Measurements from ENCODE around the gene ACOT7. TPM values are rescaled to one million over a fixed set of nuclear protein-coding genes. Genes with fewer than 3 reads are reported as not detected.
"Not testable (repeated sequence)": the region's sequence is repeated elsewhere in the genome, so short reads cannot be mapped to it uniquely, and the experiment has no call there.

ACOT7 gene
- total RNA-seq, 1 experiment from 2014 or later, result 70.2 TPM

- TF ChIP-seq CTCF (conservative IDR thresholded peaks at IDR 0.05) (no peak), EZH2 (IDR thresholded peaks at IDR 0.05; ENCODE audit: low read depth) (no peak)
- Histone ChIP-seq H3K9me3 (ENCODE audit: insufficient read depth, low read depth) (no peaks in the 10 kb centered on the region), H2AFZ (no peak overlapping the region), H3K27me3 (ENCODE audit: insufficient read depth, low read depth) (no peaks in the 10 kb centered on the region), H3K79me2 (ENCODE audit: low read depth) (no peaks in the 10 kb centered on the region), H3K9me2 (ENCODE audit: insufficient read depth) (no peaks in the 10 kb centered on the region), H3K4me2 (no peak overlapping the region), H3F3A (ENCODE audit: insufficient read depth, low read depth) (no peaks in the 10 kb centered on the region; the same call in 1 of the 2 replicates), H3K27ac (no peak overlapping the region), H4K20me1 (ENCODE audit: insufficient read depth) (no peaks in the 10 kb centered on the region), H3K4me1 (replicated peaks; ENCODE audit: insufficient read depth) (peaks cover 8% of the 10 kb centered on the region; the same call in 1 of the 2 replicates), H3K36me3 (ENCODE audit: low read depth) (no peaks in the 10 kb centered on the region), H3K4me3 (no peak overlapping the region)
- ChIA-PET POLR2A (ENCODE audit: unreplicated experiment) (no interaction called here), CTCF (interaction anchor here (0.7 kb wide), 1 partner anchor 74 kb away, joined by 3 read pairs; no protein-coding TSS in a partner anchor)
- intact Hi-C loops (cut with micrococcal nuclease; ENCODE audit: unreplicated experiment), result no loop called here
- DNase-seq, result no peak
- BruUV-seq (replicated peaks), result no TSS peak
These were observed 5.7 kb upstream of the ACOT7 start for GRCh38 chr1:6399294-6399693.

GRCh38 chr1:6397844-6398441 is 4.4 kb upstream of the ACOT7 start:
- ChIA-PET POLR2A (ENCODE audit: unreplicated experiment) (no interaction called here), CTCF (no interaction called here)
- Histone ChIP-seq H3K4me1 (replicated peaks; ENCODE audit: insufficient read depth) (peaks cover 8% of the 10 kb centered on the region; the same call in 1 of the 2 replicates), H3K27ac (no peak overlapping the region), H2AFZ (no peak overlapping the region), H3F3A (ENCODE audit: insufficient read depth, low read depth) (no peaks in the 10 kb centered on the region; the same call in 1 of the 2 replicates), H3K36me3 (ENCODE audit: low read depth) (no peaks in the 10 kb centered on the region), H4K20me1 (ENCODE audit: insufficient read depth) (no peaks in the 10 kb centered on the region), H3K4me2 (no peak overlapping the region), H3K27me3 (ENCODE audit: insufficient read depth, low read depth) (no peaks in the 10 kb centered on the region), H3K79me2 (ENCODE audit: low read depth) (no peaks in the 10 kb centered on the region), H3K4me3 (no peak overlapping the region), H3K9me3 (ENCODE audit: insufficient read depth, low read depth) (no peaks in the 10 kb centered on the region), H3K9me2 (ENCODE audit: insufficient read depth) (no peaks in the 10 kb centered on the region)
- TF ChIP-seq EZH2 (IDR thresholded peaks at IDR 0.05; ENCODE audit: low read depth), result no peak
- intact Hi-C loops (cut with micrococcal nuclease; ENCODE audit: unreplicated experiment), result no loop called here
- DNase-seq, result no peak
- BruUV-seq (replicated peaks), result no TSS peak

- intact Hi-C loops (cut with micrococcal nuclease; ENCODE audit: unreplicated experiment), result no loop called here
- no peaks in the 10 kb centered on the region for H4K20me1 ChIP-seq (ENCODE audit: insufficient read depth)
- no peaks in the 10 kb centered on the region for H3K9me3 ChIP-seq (ENCODE audit: insufficient read depth, low read depth)
- H3K79me2 ChIP-seq (ENCODE audit: low read depth), result peaks cover 7% of the 10 kb centered on the region; the same call in 1 of the 2 replicates
- no peaks in the 10 kb centered on the region for H3K36me3 ChIP-seq (ENCODE audit: low read depth)
- BruUV-seq (replicated peaks), result no TSS peak
- H3K4me3 ChIP-seq, result no peak overlapping the region
- DNase-seq, result no peak
- H3F3A ChIP-seq (ENCODE audit: insufficient read depth, low read depth), result no peaks in the 10 kb centered on the region; the same call in 1 of the 2 replicates
- H2AFZ ChIP-seq, result no peak overlapping the region
- CTCF ChIA-PET, result no interaction called here
- no peaks in the 10 kb centered on the region for H3K9me2 ChIP-seq (ENCODE audit: insufficient read depth)
- TF ChIP-seq EZH2 (IDR thresholded peaks at IDR 0.05; ENCODE audit: low read depth) (no peak), CTCF (conservative IDR thresholded peaks at IDR 0.05) (no peak; the same call in 1 of the 2 replicates)
- H3K4me1 ChIP-seq (replicated peaks; ENCODE audit: insufficient read depth), result peaks cover 9% of the 10 kb centered on the region; the same call in 1 of the 2 replicates
- POLR2A ChIA-PET (ENCODE audit: unreplicated experiment), result no interaction called here
- no peak overlapping the region for H3K4me2 ChIP-seq
- H3K27me3 ChIP-seq (ENCODE audit: insufficient read depth, low read depth), result no peaks in the 10 kb centered on the region
- H3K27ac ChIP-seq, result no peak overlapping the region
These were observed 3.4 kb upstream of the ACOT7 start for GRCh38 chr1:6396998-6397397.

- POLR2A ChIA-PET (ENCODE audit: unreplicated experiment); H3K4me2 ChIP-seq; CTCF ChIA-PET; BruUV-seq (replicated peaks); H3K9me3 ChIP-seq (ENCODE audit: insufficient read depth, low read depth); H3K4me1 ChIP-seq (replicated peaks; ENCODE audit: insufficient read depth); intact Hi-C loops (cut with micrococcal nuclease; ENCODE audit: unreplicated experiment); H3K36me3 ChIP-seq (ENCODE audit: low read depth); DNase-seq; H3K27ac ChIP-seq; H3K4me3 ChIP-seq; H4K20me1 ChIP-seq (ENCODE audit: insufficient read depth); H3K27me3 ChIP-seq (ENCODE audit: insufficient read depth, low read depth); H3K9me2 ChIP-seq (ENCODE audit: insufficient read depth); H2AFZ ChIP-seq; H3F3A ChIP-seq (ENCODE audit: insufficient read depth, low read depth): not testable (repeated sequence)
- H3K79me2 ChIP-seq (ENCODE audit: low read depth), result peaks cover 19% of the 10 kb centered on the region; the same call in 1 of the 2 replicates
These were observed 2.2 kb upstream of the ACOT7 start for GRCh38 chr1:6395781-6396244.

- BruUV-seq (replicated peaks); H4K20me1 ChIP-seq (ENCODE audit: insufficient read depth); H3K4me1 ChIP-seq (replicated peaks; ENCODE audit: insufficient read depth); H3K4me2 ChIP-seq; H3K9me3 ChIP-seq (ENCODE audit: insufficient read depth, low read depth); intact Hi-C loops (cut with micrococcal nuclease; ENCODE audit: unreplicated experiment); H3K27ac ChIP-seq; H3F3A ChIP-seq (ENCODE audit: insufficient read depth, low read depth); DNase-seq; H3K4me3 ChIP-seq; POLR2A ChIA-PET (ENCODE audit: unreplicated experiment); H3K27me3 ChIP-seq (ENCODE audit: insufficient read depth, low read depth); H2AFZ ChIP-seq; H3K9me2 ChIP-seq (ENCODE audit: insufficient read depth); H3K36me3 ChIP-seq (ENCODE audit: low read depth): not testable (repeated sequence)
- CTCF ChIA-PET, result interaction anchor here (0.9 kb wide), 1 partner anchor 45 kb away, joined by 3 read pairs; no protein-coding TSS in a partner anchor
- H3K79me2 ChIP-seq (ENCODE audit: low read depth), result peaks cover 25% of the 10 kb centered on the region; the same call in 1 of the 2 replicates
These were observed 1.6 kb upstream of the ACOT7 start for GRCh38 chr1:6395130-6395529.
